Activated CD4-positive, CD25-positive, alpha-beta regulatory T cell treated with anti-CD3 and anti-CD28 coated beads, Interleukin-2, amount 50 U/mL, for 72 hours (primary cell): ENCODE measurements around the gene PSAT1.

Source experiments
- DNase-seq: peaks from one replicate; pipeline ENCODE4 v3.0.0; 2021

PSAT1 gene

GRCh38 chr9:78319197-78320029, 22.5 kb downstream of the PSAT1 start:
- DNase-seq = no peak

DNA sequence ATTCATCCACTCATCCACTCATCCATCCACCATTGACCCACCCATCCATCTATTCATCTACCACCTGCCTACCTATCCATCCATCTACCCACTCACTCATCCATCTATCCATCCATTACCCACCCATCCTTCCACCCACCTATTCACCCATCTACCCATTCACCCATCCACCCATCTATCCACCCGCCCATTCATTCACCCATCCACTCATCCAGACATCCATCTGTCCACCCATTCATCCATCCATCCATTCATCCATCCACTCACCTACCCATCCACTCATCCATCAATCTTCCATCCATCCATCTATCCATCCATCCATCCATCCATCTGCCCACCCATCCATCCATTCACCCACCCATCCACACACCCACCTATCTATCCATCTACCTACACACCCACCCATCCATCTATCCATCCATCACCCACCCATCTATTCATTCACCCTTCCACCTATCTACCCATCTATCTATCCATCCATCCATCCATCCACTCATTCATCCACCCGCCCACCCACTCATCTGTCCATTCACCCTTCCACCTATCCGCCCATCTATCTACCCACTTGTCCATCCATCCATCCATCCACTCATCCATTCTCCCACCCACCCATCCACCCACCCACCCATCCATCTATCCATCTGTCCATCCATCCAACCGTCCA, 23.2 kb downstream of the PSAT1 start:
- no peak for DNase-seq

- no peak for DNase-seq
Observed at GRCh38 chr9:78320875-78321496, 24.1 kb downstream of the PSAT1 start.

DNA sequence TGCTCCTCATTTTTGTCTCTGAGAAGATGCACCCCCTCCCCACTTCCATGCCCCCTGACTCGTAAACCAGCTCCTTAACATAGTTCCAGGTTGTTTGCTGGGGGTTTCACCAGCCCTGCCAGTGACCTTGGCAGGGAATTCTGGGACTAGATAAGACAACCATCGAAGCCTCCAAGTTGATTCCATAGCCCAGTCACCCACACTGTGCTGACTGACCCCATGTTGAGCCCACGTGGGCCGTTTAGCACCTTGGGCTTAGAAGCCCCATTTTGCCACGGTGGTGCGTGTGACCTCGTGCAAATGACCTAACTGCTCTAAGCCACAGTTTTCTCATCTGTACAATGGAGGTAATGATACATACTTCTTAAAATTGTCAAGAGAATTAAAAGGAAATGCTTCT, 24.6 kb downstream of the PSAT1 start:
- no peak for DNase-seq

GRCh38 chr9:78324068-78324650, 27.2 kb downstream of the PSAT1 start:
- no peak for DNase-seq

DNA sequence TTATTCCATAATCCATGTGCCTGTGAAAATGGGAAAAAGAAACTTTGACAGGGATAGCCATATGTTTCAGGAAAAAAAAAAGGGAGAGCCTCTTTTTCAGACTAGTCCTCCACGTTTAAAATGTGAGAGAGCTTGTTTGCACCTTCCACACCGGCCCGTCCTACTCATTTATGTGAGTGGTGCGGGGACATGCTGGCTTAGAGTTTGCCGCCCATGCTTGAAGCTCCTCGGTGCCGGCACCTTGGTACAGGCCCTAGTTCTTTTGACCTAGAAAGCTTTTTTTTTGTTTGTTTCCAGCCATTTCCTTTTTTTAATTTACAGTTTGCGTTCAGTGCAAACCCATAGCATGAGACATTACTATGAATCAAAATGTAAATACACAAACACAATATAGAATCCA, 27.8 kb downstream of the PSAT1 start:
- DNase-seq = no peak

GRCh38 chr9:78325343-78325742, 28.4 kb downstream of the PSAT1 start:
- no peak for DNase-seq

DNA sequence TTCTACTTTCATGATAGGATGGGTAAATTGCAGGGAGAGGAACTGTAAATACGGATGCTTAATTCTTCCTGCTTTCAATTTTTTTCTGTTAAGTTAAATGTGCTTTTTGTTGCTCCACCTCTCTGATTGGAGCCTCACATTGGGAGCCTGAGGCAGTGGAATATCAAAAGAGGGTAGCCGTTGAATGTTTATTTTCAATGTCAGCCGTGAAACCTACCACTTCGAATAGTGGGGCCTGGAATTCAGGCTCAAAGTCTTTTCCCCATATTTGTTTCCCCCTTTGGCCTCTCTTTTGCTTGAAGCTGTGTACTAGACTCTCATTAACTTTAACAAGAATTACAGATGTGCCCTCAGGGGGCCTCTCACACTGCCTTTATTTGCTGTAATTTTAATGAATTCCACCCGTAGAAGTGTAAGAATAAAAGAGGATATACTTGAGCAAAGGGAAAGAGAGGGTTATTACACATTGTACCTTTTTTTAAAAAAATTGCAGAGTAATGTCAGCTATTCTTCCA, 29.0 kb downstream of the PSAT1 start:
- no peak for DNase-seq

GRCh38 chr9:78326564-78326963, 29.6 kb downstream of the PSAT1 start:
- no peak for DNase-seq

- DNase-seq = no peak
Observed at GRCh38 chr9:78332381-78332780, 35.5 kb downstream of the PSAT1 start.

- no peak for DNase-seq
Observed at GRCh38 chr9:78348848-78349247, 51.9 kb downstream of the PSAT1 start.

DNA sequence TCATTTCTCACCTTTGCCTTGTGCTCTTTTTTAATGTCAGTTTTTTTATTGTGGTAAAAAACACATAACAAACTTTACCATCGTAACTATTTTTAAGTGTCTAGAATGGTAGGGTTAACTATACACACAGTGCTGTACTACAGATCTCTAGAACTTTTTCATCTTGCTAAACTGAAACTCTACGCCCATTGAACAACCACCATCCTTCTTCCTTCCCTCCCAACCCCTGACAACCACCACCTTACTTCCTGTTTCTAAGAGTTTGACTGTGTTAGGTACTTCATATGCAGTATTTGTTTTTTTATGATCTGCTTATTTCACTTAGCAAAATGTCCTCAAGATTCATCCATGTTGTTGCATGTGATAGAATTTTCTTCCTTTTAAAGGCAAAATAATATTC, 54.9 kb downstream of the PSAT1 start:
- no peak for DNase-seq

GRCh38 chr9:78354324-78354973, 57.5 kb downstream of the PSAT1 start:
- no peak for DNase-seq

DNA sequence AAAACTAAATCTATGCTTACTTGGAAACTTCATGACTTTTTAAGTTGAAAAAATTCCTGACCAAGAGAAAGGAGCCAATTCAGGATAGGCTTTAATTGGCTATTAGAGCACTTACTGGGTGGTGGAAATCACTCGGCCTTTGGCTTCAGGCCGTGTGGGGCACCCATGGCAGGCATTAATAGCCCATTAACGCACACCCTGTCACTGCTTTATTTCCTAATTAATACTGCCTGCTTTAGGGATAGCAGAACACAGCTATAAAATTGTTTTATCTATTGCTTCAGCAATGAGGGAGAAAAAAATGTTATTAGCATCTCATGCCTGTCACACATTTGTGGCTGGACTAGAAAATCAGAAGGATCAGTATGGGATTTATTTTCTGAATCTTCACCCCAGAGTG, 58.1 kb downstream of the PSAT1 start:
- no peak for DNase-seq

DNA sequence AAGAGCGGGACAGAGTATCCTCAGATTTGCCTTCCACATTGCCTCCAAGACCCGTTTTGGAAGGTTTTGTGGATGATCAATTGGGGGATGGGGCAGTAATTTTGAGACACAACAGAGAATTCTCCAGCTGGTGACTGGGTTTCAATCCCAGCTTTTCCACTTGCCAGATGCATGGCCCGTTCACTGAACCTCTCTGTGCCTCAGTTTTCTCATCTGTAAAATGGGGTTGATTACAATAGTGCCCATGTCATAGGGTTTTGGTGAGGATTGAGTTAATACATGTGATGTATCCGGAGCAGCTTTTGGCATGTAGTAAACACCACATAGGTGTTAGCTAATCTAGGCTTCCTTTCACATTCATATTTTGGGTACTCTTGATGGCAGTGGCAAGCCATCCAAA, 59.7 kb downstream of the PSAT1 start:
- DNase-seq = no peak

DNA sequence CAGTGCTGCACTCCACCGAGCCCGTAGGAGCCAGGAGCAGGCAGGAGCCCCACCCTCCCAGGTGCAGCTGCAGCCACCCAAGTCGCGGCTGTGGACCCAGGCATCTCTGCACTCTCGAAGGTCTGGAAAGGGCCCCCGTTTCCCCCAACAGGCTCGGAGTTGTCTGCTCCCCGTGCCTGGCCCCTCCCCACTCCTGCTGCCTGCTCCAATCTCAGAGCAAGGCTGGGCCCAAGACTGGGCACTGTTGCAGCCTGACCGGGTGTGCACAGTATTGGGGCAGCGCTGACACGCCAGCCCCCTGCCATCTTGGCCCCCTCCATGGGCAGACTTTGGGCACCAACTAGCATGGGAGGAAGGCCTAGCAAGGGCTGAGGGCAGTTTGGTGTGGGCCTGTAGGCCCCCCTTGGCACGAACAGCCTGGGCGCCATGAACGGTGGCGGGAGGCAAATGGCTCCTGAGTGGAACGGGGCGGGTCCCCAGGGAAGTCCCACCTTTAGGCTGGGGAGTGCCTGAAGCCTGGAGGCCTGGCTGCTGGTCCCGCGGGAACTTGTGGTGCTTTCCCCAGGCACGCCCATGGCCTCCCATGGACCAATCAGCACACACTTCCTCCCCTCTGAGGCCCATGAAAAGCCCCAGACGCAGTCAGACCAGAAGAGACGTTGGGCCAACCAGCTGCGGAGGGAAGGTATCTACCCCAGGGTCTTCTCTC, 60.4 kb downstream of the PSAT1 start:
- DNase-seq = no peak

GRCh38 chr9:78358329-78359051, 61.6 kb downstream of the PSAT1 start:
- DNase-seq = no peak

- no peak for DNase-seq
Observed at GRCh38 chr9:78363221-78363620, 66.3 kb downstream of the PSAT1 start.

GRCh38 chr9:78365748-78366697, 69.1 kb downstream of the PSAT1 start:
- no peak for DNase-seq

- DNase-seq = no peak
Observed at GRCh38 chr9:78366827-78367226, 69.9 kb downstream of the PSAT1 start.
